ENCODE data around the gene PDE9A.

Gene PDE9A

DNA sequence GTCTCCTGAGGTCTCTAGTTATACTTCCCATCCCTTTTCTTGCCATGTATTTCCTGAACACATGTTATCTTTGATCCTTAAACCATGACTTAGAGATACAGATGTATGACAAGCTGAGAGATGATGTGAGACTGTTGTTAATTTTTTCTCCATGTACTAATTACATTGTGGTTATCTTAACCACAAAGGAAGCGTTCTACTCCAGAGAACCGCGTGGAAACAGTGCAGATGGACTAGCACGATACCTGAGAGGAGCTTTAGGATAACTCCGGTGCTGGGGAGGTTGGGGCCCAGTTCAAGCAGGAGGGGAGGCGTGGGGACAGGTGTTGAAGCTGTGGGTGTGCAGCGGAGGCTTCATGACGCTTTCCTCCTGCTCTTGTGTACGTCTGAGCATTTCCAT is 17.5 kb downstream of the PDE9A start:
- no peak overlapping the region for H3K4me3 ChIP-seq (ENCODE audit: low read depth, low read length)
- TF ChIP-seq, protein P1, sequence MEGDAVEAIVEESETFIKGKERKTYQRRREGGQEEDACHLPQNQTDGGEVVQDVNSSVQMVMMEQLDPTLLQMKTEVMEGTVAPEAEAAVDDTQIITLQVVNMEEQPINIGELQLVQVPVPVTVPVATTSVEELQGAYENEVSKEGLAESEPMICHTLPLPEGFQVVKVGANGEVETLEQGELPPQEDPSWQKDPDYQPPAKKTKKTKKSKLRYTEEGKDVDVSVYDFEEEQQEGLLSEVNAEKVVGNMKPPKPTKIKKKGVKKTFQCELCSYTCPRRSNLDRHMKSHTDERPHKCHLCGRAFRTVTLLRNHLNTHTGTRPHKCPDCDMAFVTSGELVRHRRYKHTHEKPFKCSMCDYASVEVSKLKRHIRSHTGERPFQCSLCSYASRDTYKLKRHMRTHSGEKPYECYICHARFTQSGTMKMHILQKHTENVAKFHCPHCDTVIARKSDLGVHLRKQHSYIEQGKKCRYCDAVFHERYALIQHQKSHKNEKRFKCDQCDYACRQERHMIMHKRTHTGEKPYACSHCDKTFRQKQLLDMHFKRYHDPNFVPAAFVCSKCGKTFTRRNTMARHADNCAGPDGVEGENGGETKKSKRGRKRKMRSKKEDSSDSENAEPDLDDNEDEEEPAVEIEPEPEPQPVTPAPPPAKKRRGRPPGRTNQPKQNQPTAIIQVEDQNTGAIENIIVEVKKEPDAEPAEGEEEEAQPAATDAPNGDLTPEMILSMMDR (IDR thresholded peaks at IDR 0.05; ENCODE audit: low read depth, low read length): no peak

DNA sequence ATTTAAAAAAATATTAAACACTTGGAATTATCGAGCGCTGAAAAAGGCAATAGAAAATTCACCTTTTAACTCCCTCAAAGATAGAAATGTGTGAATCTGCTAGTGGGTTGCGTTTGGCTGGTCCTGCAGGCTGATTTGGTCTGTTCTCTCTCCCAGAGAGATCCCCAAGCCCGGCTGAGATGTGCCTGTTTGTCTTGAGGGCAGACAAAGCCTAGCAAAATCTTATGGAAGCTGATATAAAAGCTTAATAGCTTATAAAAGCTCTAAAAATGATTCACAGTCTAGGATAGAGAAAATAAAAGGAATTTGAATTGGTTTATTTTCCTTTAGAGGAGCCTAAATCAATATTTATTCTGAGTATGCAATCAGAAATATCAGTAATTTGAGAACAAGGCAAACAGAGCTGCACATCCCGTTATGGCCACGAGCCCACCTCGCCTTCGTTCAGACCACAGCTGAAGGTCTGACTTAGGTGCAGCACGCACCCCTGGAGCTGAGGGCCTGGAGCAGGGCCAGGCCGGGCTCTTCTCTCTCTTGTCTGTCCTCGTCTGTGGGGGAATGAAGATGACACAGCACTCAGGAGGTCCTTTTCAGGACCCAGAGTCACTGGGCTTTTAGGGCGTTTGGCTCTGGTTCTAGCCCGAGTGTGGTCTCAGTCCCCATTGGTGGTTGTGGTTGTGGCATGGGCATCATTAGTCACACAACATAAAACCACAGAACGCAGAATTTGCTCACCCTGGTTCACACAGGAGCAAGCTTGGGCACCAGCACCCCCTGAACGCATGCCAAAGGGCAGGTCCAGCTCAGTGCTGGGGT is 18.6 kb downstream of the PDE9A start:
- TF ChIP-seq, protein P1 (IDR thresholded peaks at IDR 0.05; ENCODE audit: low read depth, low read length): no peak

DNA sequence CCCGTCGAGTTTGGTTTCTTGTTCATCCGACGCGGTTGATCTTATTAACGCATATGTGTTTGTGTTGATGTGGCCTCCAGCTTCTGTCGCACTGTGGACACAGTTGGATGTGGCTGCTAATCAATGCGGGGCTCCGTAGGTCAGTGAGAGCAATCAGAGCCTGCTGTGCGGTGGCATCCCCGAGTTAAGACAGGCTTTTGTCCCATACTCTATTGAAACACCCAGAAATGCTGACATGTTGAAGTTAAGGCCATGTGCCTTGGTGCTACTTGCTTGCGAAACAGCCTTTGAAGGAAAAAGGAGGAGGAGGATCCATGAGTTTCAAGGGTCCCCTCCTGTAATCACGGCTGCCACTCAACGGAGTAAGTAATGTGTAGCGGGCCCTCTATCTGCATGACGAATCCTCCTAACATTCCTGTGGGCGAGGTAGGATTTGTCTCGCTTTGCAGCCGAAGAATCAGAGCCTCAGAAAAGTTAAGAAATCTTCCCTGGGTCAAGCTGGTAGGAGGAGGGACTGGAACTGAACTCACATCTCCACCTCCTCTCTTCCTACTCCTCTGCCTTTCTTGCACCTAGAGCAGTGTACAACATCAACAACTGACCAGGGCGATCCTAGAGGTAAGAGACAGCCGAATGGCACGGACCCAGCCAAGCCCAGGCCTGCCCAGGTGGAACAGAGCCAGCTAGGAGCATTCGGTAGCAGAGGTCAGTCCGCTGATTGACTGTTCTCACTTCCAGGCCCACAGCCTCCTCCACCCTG is 19.5 kb downstream of the PDE9A start:
- TF ChIP-seq, protein P1 (IDR thresholded peaks at IDR 0.05; ENCODE audit: low read depth, low read length): no peak
- H3K4me3 ChIP-seq (ENCODE audit: low read depth, low read length): no peak overlapping the region

More for the DNA sequence above, 18.6 kb downstream of the PDE9A start:
- H3K4me3 ChIP-seq (ENCODE audit: low read depth, low read length): no peak overlapping the region

DNA sequence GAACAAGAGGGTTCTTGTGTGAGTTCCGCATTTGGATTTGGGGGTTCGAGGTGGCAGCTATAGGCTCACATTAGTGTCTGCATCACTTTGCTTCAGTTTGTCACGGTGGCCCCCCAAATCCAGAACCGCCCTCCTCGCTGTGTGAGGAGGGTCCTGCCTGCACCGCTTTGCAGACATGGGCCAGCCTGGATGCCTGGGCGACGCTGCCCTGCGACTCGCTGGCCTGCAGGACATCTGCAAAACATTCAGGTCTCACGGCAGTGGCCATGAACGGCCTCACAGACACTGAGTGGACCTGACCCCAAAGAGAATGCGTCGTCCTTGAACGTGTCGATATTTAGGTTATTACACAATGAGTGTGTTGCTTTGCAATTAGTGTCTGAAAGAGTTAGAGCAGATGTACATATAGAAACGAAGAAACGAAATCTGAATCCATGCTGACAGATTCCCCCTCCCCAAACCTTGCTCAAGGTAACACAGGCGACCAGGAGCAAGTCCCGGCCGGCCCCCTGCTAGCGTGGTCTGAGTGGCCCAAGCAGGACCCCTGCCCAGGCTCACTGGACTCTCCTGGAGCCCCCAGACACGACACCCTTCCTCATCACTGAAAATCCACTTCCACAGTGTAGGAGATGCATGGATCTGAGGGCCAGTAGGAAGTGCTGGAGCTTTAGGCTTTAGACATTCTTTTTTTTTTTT is 20.4 kb downstream of the PDE9A start:
- no peak overlapping the region for H3K4me3 ChIP-seq (ENCODE audit: low read depth, low read length)
- TF ChIP-seq, protein P1 (IDR thresholded peaks at IDR 0.05; ENCODE audit: low read depth, low read length): no peak

DNA sequence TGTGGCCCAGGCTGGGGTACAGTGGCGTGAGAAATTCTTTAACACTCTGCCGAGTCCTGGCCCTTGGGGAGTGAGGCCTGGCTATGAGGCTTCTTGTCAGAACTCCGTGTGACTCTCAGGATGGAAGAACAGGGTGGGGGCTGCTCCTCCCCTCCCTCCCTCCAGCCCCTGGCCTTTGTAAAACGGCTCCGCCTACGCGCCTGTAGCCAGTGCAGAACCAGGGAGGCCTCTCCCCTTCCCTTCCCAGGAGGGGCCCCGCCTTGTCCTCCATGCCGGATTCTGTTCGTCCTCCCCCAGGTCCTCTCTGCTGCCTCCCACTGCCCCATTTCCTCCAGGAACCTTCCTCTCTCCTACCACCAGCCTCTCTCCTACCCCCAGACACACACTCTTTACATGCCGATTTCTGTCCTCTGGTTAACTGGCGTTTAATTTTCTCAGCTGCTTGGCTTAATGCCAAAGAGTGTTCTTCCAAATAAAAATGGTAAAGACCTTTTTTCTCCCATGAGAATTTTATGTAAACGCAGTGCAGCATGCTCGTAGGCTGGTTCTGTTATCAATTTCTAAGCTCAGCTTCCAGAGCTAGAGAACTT is 21.0 kb downstream of the PDE9A start:
- no peak overlapping the region for H3K4me3 ChIP-seq (ENCODE audit: low read depth, low read length)
- TF ChIP-seq, protein P1 (IDR thresholded peaks at IDR 0.05; ENCODE audit: low read depth, low read length): no peak

DNA sequence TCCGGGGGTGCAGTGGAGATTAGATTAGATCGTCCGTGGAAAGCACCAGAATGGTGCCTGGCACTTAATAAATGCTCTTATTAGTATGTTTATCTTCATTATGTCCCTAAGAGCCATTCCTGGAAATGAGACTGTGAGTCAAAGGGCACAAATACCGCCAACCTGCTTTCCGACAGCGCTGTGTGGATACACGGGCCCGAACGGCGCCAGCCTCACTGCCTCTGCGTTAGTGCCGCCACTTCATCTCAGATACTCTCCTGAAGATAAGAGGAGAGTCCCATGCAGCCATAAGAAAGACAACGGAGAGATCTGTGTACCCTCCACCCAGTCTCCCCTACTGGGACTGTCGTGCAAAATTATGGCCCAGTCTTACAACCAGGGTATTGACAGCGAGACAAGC is 22.0 kb downstream of the PDE9A start:
- no peak overlapping the region for H3K4me3 ChIP-seq (ENCODE audit: low read depth, low read length)
- TF ChIP-seq, protein P1 (IDR thresholded peaks at IDR 0.05; ENCODE audit: low read depth, low read length): no peak
